Gastroesophageal sphincter (tissue), 4 donors: Measurements from ENCODE around the gene RBMS2. TPM values are rescaled to one million over a fixed set of nuclear protein-coding genes. Genes with fewer than 3 reads are reported as not detected.

Experiments
- ATAC-seq: fragments of 150-250 bp; one replicate; pipeline ENCODE4 v1.9.1; 2016; ENCODE audit warnings: mild to moderate bottlenecking, moderate library complexity
- H3K27ac ChIP-seq, 4 donors: fragments of 200-600 bp; sonication (generic) in 3 of 4; 1 replicate in 3 of 4; 2 replicates in 1 of 4; pipeline ENCODE4 v1.5.1; 2016 to 2019
- H3K27me3 ChIP-seq: fragments of 200-600 bp; sonication (generic); one replicate; pipeline ENCODE4 v1.5.1; 2019
- H3K36me3 ChIP-seq, 2 donors: fragments of 200-600 bp; sonication (generic); one replicate each; pipeline ENCODE4 v1.5.1; 2019; ENCODE audit warnings: control low read depth in 1 of 2
- H3K4me1 ChIP-seq, 3 donors: fragments of 200-600 bp; sonication (generic); 1 replicate in 2 of 3; 2 replicates in 1 of 3; pipeline ENCODE4 v1.5.1; 2016 to 2019; ENCODE audit warnings: control low read depth in 2 of 3
- H3K4me3 ChIP-seq, 2 donors: fragments of 200-600 bp; sonication (generic); one replicate each; pipeline ENCODE4 v1.5.1; 2019; ENCODE audit warnings: mild to moderate bottlenecking in 1 of 2, moderate library complexity in 1 of 2
- H3K9me3 ChIP-seq, 3 donors: fragments of 200-600 bp; sonication (generic); one replicate each; pipeline ENCODE4 v1.5.1; 2017 to 2019; ENCODE audit warnings: control low read depth in 2 of 3
- CTCF ChIP-seq, 4 experiments: fragments of 200-600 bp in 2 of 4; fragments of 450-650 bp in 2 of 4; sonication (generic) in 1 of 4; IDR thresholded peaks; one replicate each; pipeline ENCODE4 v1.5.1; 2017 to 2019; ENCODE audit warnings: antibody characterized with exemption in 4 of 4, mild to moderate bottlenecking in 2 of 4, moderate library complexity in 2 of 4
- EP300 ChIP-seq: sonication (generic); formaldehyde crosslinking; IDR thresholded peaks from one replicate; pipeline ENCODE4 v1.6.1; 2017; ENCODE audit warnings: antibody characterized with exemption, mild to moderate bottlenecking
- POLR2A ChIP-seq, 2 donors: fragments of 450-650 bp; IDR thresholded peaks; one replicate each; pipeline ENCODE4 v1.6.1; 2017; ENCODE audit warnings: antibody characterized with exemption in 2 of 2, mild to moderate bottlenecking in 2 of 2, moderate library complexity in 1 of 2
- POLR2AphosphoS5 ChIP-seq: sonication (generic); formaldehyde crosslinking; IDR thresholded peaks from one replicate; pipeline ENCODE4 v1.6.1; 2017; ENCODE audit warnings: antibody characterized with exemption
- WGBS, 2 donors: methylation state at CpG; one replicate each; pipeline ENCODE4 v1.1.5; 2018; ENCODE audit warnings: low coverage in 1 of 2; 5-methylcytosine and 5-hydroxymethylcytosine counted together
- total RNA-seq, 4 donors: library from RNA; depleted of rRNA; stranded (reverse); fragments of >200 nt; gene quantifications; one replicate each; pipeline ENCODE4 v1.1.0, GENCODE V29; 2016

Gene RBMS2
- total RNA-seq, 4 donors from 2014 or later: 25.4 to 50.2 (median 31.8) TPM

GRCh38 chr12:56520506-56520905 lies 1.1 kb upstream of the RBMS2 start:
- Histone ChIP-seq H3K4me3 (peak overlapping the region; percentile 0 to 54), H3K36me3 (no peaks in the 10 kb centered on the region), H3K9me3 (no peaks in the 10 kb centered on the region), H3K4me1 (peaks cover 0 to 57% (median 18%) of the 10 kb centered on the region in 3 donors), H3K27me3 (no peaks in the 10 kb centered on the region), H3K27ac (peak overlapping the region; percentile 84 to 99 (median 90))
- no peak for TF ChIP-seq EP300
- no peak for TF ChIP-seq CTCF (IDR thresholded peaks at IDR 0.05)
- no peak for TF ChIP-seq POLR2A (IDR thresholded peaks at IDR 0.05)
- TF ChIP-seq POLR2AphosphoS5: no peak
- 25 to 40% methylated on average over 1 of the region's 1 CpG for WGBS, 2 donors
- peak; percentile 39 for ATAC-seq

- Histone ChIP-seq H3K36me3 (no peaks in the 10 kb centered on the region), H3K9me3 (no peaks in the 10 kb centered on the region), H3K4me1 (peaks cover 0 to 64% (median 23%) of the 10 kb centered on the region in 3 donors), H3K27ac (peak overlapping the region; percentile 84 to 99 (median 90)), H3K4me3 (peak overlapping the region; percentile 54 to 97), H3K27me3 (no peaks in the 10 kb centered on the region)
- TF ChIP-seq EP300 (no peak), POLR2AphosphoS5 (no peak), CTCF (IDR thresholded peaks at IDR 0.05) (no peak), POLR2A (IDR thresholded peaks at IDR 0.05) (no peak)
- 12 to 19% methylated on average over 3 to 5 of the region's 8 CpGs for WGBS, 2 donors
- peak; percentile 35 for ATAC-seq
Measured at GRCh38 chr12:56521209-56521589, 421 bp upstream of the RBMS2 start.

GRCh38 chr12:56522411-56523193 lies 982 bp downstream of the RBMS2 start:
- ATAC-seq: no peak
- 0 to 7% methylated on average over 4 of the region's 4 CpGs for WGBS, 2 donors
- TF ChIP-seq CTCF (IDR thresholded peaks at IDR 0.05): no peak
- no peak for TF ChIP-seq POLR2A (IDR thresholded peaks at IDR 0.05)
- TF ChIP-seq POLR2AphosphoS5: no peak
- no peak for TF ChIP-seq EP300

GRCh38 chr12:56528846-56529245 lies 7.2 kb downstream of the RBMS2 start:
- no peak overlapping the region for H3K4me3 ChIP-seq
- no peak overlapping the region for H3K27ac ChIP-seq
- H3K4me1 ChIP-seq: peaks cover 0 to 75% (median 20%) of the 10 kb centered on the region in 3 donors
- H3K27me3 ChIP-seq: no peaks in the 10 kb centered on the region
- H3K9me3 ChIP-seq: no peaks in the 10 kb centered on the region
- no peak for ATAC-seq
- no peak for TF ChIP-seq CTCF (IDR thresholded peaks at IDR 0.05)
- WGBS, 2 donors: 100% methylated on average over 1 of the region's 1 CpG; no CpG with 5 or more reads in 1 of the 2 donors
- no peaks in the 10 kb centered on the region for H3K36me3 ChIP-seq

More at GRCh38 chr12:56522411-56523193, 982 bp downstream of the RBMS2 start:
- Histone ChIP-seq H3K4me1 (peaks cover 0 to 78% (median 23%) of the 10 kb centered on the region in 3 donors), H3K9me3 (no peaks in the 10 kb centered on the region), H3K27ac (peak overlapping the region; percentile 84 to 99 (median 90)), H3K36me3 (no peaks in the 10 kb centered on the region), H3K4me3 (peak overlapping the region; percentile 54 to 97), H3K27me3 (no peaks in the 10 kb centered on the region)

- H3K36me3 ChIP-seq: no peaks in the 10 kb centered on the region
- H3K27me3 ChIP-seq: no peaks in the 10 kb centered on the region
- ATAC-seq: no peak
- H3K4me3 ChIP-seq: no peak overlapping the region
- TF ChIP-seq POLR2AphosphoS5 (no peak), POLR2A (IDR thresholded peaks at IDR 0.05) (no peak), EP300 (no peak), CTCF (IDR thresholded peaks at IDR 0.05) (no peak)
- H3K4me1 ChIP-seq: peaks cover 0 to 67% (median 14%) of the 10 kb centered on the region in 3 donors
- no peak overlapping the region for H3K27ac ChIP-seq
- WGBS, 2 donors: 82 to 92% methylated on average over 3 to 4 of the region's 4 CpGs
- no peaks in the 10 kb centered on the region for H3K9me3 ChIP-seq
Measured at GRCh38 chr12:56529656-56530055, 8.0 kb downstream of the RBMS2 start.
